Stimulated activated CD8-positive, alpha-beta memory T cell treated with anti-CD3 and anti-CD28 coated beads, Interleukin-4, amount 100 ng/mL, for 1 hour (primary cell): ENCODE results near the gene RHBDL1.

Source experiments
- DNase-seq, 2 donors: peaks; one replicate each; pipeline ENCODE4 v3.0.0-alpha.2; 2020; ENCODE audit warnings: low read depth in 2 of 2, low spot score in 1 of 2

RHBDL1 gene

GRCh38 chr16:652454-653305, 22.8 kb upstream of the RHBDL1 start:
- no peak for DNase-seq

DNA sequence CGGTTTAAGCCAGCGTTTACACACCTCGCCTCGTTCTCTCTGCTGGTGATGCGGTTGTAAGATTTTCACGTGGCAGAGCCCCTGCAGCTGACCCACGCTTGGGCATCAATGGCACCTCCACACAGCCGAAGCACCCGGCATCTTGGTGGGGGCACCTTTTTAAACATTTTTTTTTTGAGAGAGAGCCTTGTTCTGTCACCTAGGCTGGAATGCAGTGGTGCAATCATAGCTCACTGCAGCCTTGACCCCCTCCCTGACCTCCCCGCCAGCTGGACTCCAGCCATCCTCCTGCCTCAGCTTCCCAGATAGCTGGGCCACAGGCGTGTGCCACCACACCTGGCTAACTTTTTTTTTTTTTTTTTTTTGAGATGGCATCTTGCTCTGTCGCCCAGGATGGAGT, 21.4 kb upstream of the RHBDL1 start:
- no peak for DNase-seq

DNA sequence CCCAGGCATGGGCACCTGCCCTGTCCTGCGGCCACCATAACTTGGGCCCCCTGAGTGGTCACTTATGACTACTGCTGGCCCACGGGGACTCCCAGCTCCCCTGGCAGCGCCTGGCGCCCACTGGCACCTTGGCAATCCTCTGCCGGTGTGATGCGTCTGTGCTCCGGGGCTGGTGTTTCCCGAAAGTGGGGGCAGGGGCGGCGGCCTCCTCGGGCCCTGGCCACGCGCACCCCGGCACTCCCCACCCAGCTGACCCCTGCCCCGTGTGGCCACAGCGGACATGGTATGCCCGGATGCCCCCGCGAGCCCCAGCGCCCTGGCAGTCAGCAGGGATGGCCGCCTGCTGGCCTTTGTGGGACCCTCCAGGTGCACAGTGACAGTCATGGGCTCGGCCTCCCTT, 18.0 kb upstream of the RHBDL1 start:
- DNase-seq, result no peak

- DNase-seq, result no peak
Measured at GRCh38 chr16:658679-659571, 16.5 kb upstream of the RHBDL1 start.

GRCh38 chr16:659618-660017, 15.9 kb upstream of the RHBDL1 start:
- DNase-seq, result no peak

- DNase-seq, result no peak
Measured at GRCh38 chr16:660132-660458, 15.4 kb upstream of the RHBDL1 start.

DNA sequence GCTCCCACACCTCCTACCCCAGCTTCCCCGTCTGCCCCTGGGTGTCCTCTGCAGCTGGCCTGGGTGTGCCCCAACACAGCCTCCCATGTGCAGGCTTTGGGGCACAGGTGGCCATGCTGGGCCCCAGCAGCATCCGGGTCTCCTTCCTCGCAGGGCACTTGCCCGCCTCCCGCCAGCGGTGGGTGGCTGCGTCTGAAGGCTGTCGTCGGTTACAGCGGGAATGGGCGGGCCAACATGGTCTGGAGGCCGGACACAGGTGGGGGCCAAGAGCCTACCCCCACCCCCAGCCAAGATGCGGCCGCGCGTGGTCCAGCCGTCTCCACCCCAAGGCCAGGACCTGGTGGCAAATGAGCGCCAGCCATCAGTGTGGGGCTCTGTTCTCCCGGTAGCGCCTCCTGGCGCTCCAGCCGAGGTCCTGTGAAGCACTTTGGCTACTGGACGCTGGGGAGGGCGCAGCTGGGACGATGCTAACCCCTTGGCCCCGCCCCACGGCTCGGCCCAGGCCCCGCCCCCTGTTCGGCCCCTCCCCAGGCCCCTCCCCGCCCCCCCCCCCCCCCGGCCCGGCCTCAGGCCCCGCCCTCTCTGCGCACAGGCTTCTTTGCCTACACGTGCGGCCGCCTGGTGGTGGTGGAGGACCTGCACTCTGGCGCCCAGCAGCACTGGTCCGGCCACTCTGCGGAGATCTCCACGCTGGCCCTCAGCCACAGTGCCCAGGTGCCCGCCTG, 14.8 kb upstream of the RHBDL1 start:
- DNase-seq, result peak in 1 of 2 donors; percentile 41

DNA sequence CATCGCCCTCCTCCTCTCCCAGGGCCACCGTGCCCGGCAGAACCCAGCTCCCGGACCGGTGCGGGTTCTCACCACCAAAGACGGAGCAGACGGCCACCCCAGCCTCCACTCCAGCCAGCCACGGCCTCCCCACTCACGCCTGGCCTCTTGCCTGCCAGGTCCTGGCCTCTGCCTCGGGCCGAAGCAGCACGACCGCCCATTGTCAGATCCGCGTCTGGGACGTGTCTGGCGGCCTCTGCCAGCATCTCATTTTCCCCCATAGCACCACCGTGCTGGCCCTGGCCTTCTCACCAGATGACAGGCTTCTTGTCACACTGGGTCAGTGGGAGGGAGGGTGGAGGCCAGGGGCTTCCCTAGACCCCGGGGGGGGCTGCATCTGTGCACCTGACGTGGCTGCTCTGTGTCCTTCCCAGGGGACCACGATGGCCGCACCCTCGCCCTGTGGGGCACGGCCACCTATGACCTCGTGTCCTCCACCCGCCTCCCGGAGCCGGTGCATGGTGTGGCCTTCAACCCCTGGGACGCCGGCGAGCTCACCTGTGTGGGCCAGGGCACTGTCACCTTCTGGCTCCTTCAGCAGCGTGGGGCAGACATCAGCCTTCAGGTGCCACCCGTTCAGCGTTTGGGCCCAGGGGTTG, 14.2 kb upstream of the RHBDL1 start:
- DNase-seq, result no peak

- DNase-seq, result no peak
Measured at GRCh38 chr16:662095-662494, 13.4 kb upstream of the RHBDL1 start.

DNA sequence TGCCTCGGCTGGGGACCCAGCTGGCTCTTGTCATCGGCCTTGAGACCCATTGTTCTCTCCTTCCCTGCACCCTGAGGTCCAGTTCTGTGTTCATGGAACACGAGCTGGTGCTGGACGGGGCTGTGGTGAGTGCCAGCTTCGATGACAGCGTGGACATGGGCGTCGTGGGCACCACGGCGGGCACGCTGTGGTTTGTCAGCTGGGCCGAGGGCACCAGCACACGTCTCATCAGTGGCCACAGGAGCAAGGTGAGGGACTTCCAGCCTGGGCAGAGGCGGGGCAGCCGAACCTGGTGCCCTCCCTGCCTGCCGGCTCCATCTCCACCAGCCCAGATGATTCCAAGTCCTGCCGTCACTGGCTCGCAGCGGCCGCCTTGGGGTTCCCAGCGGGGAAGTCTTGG, 12.9 kb upstream of the RHBDL1 start:
- DNase-seq, result no peak

DNA sequence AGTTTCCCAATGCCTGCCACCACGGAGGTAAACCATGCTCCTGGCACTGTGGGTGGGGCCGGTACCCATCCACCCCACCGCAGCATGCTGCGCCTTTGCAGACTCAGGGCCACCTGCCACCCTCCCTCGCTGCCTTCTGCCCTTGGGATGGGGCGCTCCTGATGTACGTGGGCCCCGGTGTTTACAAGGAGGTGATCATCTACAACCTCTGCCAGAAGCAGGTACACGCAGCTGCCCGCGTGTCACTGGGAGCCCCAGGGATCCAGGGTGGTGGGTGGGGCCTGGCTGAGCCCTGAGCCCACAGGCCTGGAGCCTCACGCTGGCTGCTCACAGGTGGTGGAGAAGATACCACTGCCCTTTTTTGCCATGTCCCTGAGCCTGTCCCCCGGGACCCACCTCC, 8.9 kb upstream of the RHBDL1 start:
- no peak for DNase-seq

- DNase-seq, result no peak
Measured at GRCh38 chr16:667113-667779, 8.2 kb upstream of the RHBDL1 start.

DNA sequence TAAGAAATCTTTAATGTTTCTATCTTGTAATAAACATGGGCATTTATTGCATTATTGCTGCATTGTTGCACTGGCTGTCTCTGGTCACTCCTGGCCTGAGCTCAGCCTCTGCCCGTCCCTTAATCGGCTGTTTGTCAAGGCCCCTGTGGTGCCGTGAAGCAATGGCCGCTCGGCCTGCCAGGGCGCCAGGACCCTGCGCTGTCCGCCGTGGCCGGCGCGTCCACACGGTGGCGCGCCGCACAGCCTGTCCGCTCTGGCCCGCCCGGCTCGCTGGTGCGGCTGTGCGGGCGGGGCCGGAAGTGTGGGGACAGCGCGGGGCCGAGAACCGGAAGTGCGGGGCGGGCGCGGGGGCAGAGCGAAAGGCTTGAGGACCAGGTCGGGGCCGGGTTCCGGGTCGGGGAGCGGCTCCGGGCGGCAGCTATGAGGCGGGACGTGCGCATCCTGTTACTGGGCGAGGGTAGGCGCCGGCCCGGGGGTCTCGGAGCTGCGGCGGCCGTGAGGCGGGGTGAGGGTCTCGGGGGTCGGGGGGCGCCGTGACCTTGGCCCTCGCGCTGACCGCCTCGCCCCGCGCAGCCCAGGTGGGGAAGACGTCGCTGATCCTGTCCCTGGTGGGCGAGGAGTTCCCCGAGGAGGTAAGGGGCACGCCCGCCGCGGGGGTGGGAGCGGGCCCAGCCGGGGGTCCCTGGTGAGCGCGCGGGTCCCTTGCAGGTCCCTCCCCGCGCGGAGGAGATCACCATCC, 7.5 kb upstream of the RHBDL1 start, which contains the start of gene RHOT2:
RHOT2 (plus strand) TSS at position 353 of the 739 bp plus-strand sequence; CDS start at position 421, 68 bp downstream.
- peak; percentile 79 to 83 for DNase-seq

- DNase-seq, result no peak
Measured at GRCh38 chr16:668519-669171, 6.8 kb upstream of the RHBDL1 start.

GRCh38 chr16:669666-670065, 5.8 kb upstream of the RHBDL1 start:
- no peak for DNase-seq

DNA sequence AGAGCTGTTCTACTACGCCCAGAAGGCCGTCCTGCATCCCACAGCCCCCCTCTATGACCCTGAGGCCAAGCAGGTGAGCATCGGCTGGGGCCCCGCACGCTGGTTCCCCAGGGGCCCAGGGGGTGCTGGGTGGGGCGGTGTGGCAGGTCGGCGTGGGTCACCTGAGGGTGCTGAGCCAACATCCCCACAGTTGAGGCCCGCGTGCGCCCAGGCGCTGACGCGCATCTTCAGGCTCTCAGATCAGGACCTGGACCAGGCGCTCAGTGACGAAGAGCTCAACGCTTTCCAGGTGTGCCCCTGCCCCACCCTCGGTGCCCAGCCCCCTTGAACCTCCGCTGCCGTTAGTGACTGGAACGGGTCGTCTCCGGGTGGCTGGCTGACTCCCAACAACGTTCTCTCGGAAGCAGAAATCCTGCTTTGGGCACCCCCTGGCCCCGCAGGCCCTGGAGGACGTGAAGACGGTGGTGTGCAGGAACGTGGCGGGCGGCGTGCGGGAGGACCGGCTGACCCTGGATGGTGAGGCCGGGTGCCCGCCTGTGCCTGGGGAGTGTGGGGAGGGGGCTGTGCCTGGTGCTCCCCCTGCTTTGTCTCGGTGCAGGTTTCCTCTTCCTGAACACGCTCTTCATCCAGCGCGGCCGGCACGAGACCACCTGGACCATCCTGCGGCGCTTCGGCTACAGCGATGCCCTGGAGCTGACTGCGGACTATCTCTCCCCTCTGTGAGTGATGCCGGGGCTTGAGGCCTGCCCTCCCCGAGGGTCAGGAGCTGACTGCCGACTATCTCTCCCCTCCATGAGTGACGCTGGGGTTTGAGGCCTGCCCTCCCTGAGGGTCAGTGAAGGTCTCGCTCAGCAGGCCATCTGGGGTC, 4.8 kb upstream of the RHBDL1 start:
- DNase-seq, result no peak

GRCh38 chr16:671353-672131, 3.9 kb upstream of the RHBDL1 start:
- no peak for DNase-seq

DNA sequence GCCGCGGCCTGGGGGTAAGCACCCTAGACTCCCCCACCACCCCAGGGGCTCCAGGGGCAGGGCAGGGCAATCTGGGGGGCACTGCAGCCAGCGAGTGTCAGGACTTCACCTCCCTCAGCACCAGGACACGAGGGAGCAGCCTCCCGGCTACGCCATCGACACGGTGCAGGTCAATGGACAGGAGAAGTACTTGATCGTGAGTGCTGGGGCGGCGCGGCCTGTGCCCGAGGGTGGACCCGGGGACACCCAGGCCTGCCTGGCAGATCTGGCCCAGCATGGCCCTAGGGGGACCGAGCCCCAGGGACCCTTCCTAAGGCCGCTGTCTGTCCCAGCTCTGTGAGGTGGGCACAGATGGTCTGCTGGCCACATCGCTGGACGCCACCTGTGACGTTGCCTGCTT, 3.1 kb upstream of the RHBDL1 start:
- no peak for DNase-seq
